Left renal pelvis (tissue), 4 donors: Measurements from ENCODE around the gene CCND1. TPM values are rescaled to one million over a fixed set of nuclear protein-coding genes. Genes with fewer than 3 reads are reported as not detected.
A peak's percentile ranks its signal among the peaks of the same experiment; 100 is the strongest.
"Not testable (repeated sequence)": the region's sequence is repeated elsewhere in the genome, so short reads cannot be mapped to it uniquely, and the experiment has no call there.

Experiments used
- DNase-seq, 4 donors: peaks; one replicate each; pipeline ENCODE4 v3.0.0-alpha.2; 2013; ENCODE audit warnings: low read depth in 4 of 4, low spot score in 3 of 4
- polyA plus RNA-seq, 4 donors: library from polyadenylated mRNA; unstranded; fragments of 120-200 nt; gene quantifications; one replicate each; pipeline ENCODE4 v1.2.1, GENCODE V29; 2013; ENCODE audit not compliant: insufficient read length in 4 of 4

Gene CCND1
- polyA plus RNA-seq, 4 donors: 67.7 to 161 (median 146) TPM

DNA sequence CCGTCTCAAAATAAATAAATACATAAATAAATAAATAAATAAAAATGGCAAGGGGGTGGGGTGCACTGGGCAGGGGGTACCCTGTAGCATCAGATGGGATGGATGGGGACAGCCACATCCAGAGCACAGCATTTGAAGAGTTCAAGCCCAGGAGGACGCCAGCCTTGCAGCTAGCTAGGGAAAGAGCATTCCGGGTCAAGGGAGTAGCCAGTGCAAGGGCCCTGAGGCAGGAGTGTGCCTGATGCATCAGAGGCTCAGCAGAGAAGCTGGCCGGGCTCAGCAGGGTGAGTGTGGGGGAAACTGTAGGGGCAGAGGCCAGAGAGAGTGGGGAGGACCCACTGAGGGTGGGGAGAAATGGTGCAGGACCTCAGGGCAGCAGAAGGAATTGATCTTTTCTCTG lies 23.7 kb upstream of the CCND1 start:
- DNase-seq: no peak

DNA sequence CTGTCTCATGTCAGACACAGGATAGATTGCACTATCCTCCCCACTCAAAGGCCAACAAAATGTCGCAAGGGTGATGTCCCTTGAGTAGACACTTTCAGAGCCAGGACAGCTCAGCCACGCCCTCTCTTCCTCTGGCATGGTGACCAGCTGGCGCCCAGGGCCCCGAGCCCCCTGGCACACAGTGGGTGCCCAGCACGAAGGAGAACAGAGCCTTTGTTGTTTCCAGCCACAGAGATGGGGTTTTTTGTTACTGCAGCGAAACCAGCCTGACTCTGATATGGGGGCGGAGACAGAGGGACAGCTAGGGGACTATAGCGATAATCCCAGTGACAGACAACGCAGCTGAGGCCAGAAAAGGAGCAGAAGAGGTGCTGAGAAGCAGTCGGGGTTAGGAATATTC lies 23.3 kb upstream of the CCND1 start:
- no peak for DNase-seq

DNA sequence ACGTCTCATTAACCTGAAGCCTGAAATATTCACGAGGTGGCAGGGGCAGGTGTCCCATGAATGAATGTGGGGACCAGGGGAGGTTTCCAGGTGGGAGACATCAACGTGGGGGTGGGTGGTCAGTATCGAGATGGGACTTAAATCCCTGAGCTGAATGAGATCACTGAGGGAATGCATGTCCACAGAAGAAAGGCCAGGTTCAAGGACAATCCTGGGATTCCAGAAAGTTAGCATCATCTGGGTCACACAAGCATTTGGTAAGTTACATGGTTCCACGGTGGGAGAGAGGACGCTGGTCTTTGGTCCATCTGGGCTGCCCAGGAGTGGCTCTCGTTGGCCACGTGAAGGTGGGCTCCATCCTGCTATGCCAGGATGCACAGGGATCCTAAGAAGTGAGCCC lies 22.7 kb upstream of the CCND1 start:
- DNase-seq: no peak

DNA sequence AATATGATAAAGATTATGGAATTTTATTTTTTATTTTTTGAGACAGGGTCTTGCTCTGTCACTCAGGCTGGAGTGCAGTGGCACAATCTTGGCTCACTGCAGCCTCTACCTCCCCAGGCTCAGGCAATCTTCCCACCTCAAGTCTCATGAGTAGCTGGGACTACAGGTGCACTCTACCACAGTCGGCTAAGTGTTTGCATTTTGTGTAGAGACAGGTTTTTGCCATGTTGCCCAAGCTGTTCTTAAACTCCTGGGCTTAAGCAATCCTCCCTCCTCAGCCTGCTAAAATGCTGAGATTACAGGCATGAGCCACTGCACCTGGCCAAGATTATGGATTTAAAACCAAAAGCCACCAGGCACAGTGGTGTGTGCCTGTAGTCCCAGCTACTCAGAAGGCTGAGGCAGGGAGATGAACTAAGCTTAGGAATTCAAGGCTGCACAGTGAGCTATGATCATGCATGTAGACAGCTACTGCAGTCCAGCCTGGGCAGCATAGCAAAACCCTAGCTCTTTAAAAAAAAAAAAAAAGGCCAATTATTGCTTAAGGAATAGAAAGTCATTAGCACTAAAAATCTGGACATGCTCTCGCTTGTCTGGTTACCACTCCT lies 20.2 kb upstream of the CCND1 start:
- no peak for DNase-seq

- not testable (repeated sequence) for DNase-seq
Measured at GRCh38 chr11:69622097-69622681, 18.8 kb upstream of the CCND1 start.

GRCh38 chr11:69624293-69624692 lies 16.7 kb upstream of the CCND1 start:
- DNase-seq: no peak

GRCh38 chr11:69625476-69625875 lies 15.5 kb upstream of the CCND1 start:
- DNase-seq: no peak

GRCh38 chr11:69627551-69627950 lies 13.4 kb upstream of the CCND1 start:
- no peak for DNase-seq

- no peak for DNase-seq
Measured at GRCh38 chr11:69630017-69630416, 10.9 kb upstream of the CCND1 start.

GRCh38 chr11:69630424-69630823 lies 10.5 kb upstream of the CCND1 start:
- no peak for DNase-seq

DNA sequence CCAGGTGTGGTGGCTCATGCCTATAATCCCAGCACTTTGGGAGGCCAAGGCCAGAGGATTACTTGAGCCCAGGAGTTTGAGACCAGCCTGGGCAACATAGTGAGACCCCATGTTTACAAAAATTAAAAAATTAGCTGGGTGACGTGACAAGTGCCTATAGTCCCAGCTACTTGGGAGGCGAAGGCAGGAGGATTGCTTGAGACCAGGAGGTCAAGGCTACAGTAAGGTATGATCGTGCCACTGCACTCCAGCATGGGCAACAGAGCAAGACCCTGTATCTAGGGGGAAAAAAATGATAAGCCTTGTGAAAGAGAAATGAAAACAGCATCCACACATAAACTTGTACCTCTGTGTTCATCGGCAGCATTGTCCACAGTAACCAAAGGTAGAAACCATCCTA lies 8.1 kb upstream of the CCND1 start:
- DNase-seq: no peak

- DNase-seq: no peak
Measured at GRCh38 chr11:69634069-69634468, 6.9 kb upstream of the CCND1 start.

- no peak for DNase-seq
Measured at GRCh38 chr11:69634590-69634989, 6.4 kb upstream of the CCND1 start.

DNA sequence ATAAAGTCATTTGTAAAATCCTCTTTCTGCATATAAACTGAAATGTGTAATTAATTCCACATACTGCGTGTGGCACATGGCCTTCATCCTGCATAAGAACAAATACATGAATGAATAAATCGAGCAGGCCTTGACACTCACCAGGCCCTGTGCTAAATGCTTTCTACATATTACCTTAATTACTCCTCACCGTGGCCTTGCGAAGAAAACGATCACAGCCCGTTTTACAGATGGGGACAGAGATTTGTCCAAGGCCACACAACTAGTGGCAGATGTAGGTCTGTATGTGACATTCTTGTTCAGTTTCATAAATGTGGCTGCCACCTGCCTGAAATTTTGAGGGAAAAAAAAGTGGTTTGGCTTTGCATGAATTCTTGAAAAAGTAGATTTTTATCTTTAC lies 5.8 kb upstream of the CCND1 start:
- DNase-seq: no peak

- no peak for DNase-seq
Measured at GRCh38 chr11:69635804-69636511, 5.0 kb upstream of the CCND1 start.

GRCh38 chr11:69636512-69637197 lies 4.3 kb upstream of the CCND1 start:
- DNase-seq: peak in 3 of 4 donors; percentile 77 to 83 (median 83)

DNA sequence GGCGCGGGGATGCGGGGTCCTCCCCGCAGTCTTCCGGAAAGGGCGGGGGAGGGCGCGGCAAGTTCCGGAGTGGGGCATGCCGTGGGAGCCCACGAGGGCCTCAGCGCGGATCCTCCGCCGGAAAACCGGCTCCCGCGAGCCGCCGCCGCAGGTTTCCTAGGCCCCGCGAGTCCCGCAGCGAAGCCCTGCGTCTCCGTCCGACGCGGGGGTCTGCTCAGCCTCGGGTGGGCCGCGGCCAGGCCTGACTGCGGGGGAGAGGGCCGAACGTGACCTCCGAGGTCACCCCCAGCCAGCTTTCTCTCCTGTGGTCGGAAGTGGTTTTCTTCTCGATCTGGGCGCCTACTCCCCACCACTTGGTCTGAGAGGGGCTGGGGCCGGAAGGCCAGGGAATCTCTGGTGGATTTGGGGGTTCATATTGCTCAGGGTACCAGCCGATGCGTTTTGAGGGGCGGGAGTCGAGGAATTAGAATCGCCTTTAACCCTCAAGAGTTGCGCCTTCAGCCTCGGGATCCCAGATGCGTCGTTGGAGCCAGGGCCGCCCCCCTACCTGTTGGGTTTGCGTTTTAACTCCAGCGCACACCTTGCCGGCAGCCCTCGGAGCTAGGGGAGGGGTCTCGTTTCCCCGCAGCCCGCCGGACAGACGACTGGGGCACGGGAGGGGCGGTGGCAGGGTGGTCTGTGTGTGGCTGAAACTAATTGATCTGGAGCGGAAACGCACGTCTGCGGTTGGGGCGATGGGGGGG lies 3.6 kb upstream of the CCND1 start:
- DNase-seq: no peak

DNA sequence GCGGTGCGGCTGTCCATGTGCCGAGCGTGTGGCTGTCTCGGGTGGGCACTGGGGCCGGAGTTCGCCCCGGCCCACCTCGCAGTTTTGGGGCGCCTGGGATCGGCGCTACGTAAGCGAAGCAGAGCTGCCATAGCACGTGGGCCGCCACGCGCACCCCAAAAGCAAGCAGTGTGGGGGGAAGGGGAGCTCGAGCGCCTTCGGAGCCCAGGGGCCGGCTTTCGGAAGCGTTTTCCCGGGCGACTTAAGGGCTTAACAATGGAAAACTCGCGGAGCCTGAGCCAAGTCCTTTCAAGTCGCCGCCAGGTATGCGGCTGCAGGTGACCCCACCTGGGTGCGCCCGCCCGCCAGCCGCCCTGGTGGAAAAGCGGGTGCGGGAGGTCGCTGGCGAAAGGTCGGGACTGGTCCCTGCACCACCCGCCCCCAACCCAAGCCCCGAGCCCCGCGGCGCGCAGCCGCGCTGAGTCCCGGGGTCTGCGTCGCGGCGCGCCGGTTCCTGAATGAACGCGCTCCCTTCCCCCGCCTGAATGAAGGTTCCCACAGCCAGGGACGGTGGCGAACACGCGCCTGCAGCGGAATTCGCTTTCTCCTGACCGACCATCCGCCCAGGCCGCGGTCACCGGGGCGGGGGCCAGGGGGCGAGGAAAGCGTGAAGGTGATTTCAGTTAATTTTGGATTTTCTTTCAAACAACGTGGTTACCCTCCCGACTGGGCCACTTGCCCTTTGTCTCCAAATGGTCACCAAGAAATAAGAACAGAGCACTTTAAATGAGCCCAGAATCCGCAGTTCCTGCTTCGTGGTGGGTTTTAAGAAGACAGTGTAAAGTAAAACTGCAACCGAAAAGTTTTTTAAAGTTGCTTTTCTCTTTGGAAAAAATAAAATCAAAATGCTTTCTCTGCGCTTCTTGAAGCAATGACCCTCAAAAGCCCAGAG lies 2.8 kb upstream of the CCND1 start:
- no peak for DNase-seq

DNA sequence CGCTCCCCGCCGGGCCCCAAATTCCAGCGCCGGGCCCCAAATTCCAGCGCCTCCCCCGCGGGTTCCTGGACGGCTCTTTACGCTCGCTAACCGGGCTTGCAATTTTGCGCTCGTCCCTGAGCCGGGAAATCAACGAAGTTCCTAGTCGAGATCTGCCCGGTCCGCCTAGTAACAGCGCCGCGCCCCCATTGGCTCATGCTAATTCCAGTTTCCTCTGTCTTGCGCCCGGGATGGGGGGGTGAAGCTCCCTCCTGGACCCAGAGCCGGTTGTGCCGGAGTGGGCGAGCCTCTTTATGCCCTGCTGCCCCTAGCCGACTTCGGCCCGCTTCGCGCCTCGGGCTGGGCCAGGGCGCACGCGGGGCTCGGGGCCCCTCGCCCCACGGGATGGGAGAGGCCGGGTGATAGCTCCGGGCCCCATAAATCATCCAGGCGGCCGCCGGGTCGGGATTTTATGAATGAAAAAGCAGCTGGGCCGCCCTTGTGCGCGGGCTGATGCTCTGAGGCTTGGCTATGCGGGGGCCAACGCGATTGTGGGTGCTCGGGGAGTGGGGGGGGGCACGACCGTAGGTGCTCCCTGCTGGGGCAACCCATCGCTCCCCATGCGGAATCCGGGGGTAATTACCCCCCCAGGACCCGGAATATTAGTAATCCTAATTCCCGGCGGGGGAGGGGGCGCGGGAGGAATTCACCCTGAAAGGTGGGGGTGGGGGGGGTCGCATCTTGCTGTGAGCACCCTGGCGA lies 1.8 kb upstream of the CCND1 start:
- peak; percentile 89 to 93 (median 90) for DNase-seq
